Jurkat, Clone E6-1 (cell line): ENCODE data around the gene SBF2.
"Not testable (repeated sequence)": the region's sequence is repeated elsewhere in the genome, so short reads cannot be mapped to it uniquely, and the experiment has no call there.

Experiments
- DNase-seq: peaks from one replicate; pipeline ENCODE4 v3.0.0-alpha.2; 2011; ENCODE audit warnings: low read depth, low spot score
- H3K4me3 ChIP-seq: 2 replicates; pipeline ENCODE4 v1.5.1; 2011; ENCODE audit warnings: mild to moderate bottlenecking, low read length, control low read depth, moderate library complexity

SBF2 gene

DNA sequence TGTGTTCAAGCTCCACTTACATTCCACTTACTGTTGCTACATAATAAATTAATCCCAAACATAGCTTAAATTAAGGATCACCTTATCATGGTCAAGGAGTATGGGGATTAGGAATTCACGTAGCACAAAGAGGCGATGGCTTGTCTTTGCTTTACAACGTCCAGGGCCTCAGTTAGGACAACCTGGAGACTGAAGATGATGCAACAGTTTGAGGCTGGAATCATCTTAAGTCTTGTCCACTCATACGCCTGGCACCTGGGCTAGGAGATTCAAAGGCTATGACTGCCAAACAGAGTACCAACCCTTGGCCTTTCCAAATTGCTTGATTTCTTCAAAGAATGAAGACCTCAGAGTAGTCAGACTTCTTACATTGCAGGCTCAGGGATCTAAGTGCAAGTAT, 149.1 kb downstream of the SBF2 start:
- no peak overlapping the region for H3K4me3 ChIP-seq
- DNase-seq: no peak

DNA sequence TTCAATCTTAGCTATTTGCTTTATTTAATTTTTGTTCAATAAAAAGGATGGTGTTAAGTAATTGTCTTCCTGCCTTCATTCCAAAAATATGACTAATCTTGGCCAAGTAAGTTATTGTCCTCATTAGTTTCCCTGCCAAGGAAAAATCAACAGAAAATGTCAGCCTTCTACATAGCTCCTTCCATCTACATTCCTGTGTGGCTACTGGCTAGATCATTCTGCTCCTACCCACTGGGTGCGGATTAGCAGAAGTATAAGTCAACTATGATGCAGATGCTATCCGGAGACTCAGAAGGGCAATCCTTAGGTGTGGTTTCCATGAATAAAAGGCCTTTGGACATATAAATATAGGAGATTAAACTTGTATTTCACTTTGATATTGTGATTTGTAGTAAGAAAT, 154.4 kb downstream of the SBF2 start:
- no peak overlapping the region for H3K4me3 ChIP-seq
- no peak for DNase-seq

- H3K4me3 ChIP-seq: no peak overlapping the region
- DNase-seq: no peak
These were observed 154.9 kb downstream of the SBF2 start for GRCh38 chr11:10139143-10139542.

- DNase-seq: no peak
- H3K4me3 ChIP-seq: no peak overlapping the region
These were observed 159.0 kb downstream of the SBF2 start for GRCh38 chr11:10134975-10135481.

DNA sequence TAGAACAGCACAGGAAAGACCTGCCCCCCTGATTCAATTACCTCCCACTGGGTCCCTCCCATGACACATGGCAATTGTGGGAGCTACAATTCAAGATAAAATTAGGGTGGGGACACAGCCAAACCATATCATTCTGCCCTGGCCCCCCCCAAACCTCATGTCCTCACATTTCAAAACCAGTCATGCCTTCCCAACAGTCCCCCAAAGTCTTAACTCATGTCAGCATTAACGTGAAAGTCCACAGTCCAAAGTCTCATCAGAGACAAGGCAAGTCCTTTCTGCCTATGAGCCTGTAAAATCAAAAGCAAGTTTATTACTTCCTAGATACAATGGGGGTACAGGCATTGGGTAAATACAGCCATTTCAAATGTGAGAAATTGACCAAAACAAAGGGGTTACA, 159.8 kb downstream of the SBF2 start:
- DNase-seq: not testable (repeated sequence)

DNA sequence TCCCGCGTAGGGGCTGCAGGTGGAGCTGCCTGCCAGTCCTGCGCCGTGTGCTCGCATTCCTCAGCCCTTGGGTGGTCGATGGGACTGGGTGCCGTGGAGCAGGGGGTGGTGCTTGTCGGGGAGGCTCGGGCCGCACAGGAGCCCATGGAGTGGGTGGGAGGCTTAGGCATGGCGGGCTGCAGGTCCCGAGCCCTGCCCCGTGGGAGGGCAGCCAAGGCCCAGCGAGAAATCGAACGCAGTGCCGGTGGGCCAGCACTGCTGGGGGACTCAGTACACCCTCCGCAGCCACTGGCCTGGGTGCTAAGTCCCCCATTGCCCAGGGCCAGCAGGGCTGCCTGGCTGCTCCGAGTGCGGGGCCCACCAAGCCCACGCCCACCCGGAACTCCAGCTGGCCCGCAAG, 160.8 kb downstream of the SBF2 start:
- not testable (repeated sequence) for H3K4me3 ChIP-seq, DNase-seq

More for the DNA sequence above, 159.8 kb downstream of the SBF2 start:
- not testable (repeated sequence) for H3K4me3 ChIP-seq

DNA sequence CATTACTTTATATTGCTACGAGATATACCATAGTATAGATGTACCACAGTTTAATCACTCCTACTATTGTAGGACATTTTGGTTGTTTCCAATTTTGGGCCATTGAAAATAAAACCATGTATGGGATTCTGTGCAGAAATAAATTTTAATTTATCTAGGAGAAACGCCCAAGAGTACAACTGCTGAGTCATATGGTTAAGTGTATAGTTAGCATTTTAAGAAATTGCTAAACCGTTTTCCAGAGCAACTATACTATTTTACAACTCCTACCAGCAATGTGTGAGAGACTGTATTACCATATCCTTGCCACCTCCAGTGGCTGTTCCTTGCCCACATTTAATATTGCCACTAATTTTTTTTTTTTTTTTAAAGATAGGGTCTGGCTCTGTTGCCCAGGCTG, 163.1 kb downstream of the SBF2 start:
- no peak overlapping the region for H3K4me3 ChIP-seq
- DNase-seq: no peak

- not testable (repeated sequence) for DNase-seq, H3K4me3 ChIP-seq
These were observed 164.8 kb downstream of the SBF2 start for GRCh38 chr11:10129184-10129583.

DNA sequence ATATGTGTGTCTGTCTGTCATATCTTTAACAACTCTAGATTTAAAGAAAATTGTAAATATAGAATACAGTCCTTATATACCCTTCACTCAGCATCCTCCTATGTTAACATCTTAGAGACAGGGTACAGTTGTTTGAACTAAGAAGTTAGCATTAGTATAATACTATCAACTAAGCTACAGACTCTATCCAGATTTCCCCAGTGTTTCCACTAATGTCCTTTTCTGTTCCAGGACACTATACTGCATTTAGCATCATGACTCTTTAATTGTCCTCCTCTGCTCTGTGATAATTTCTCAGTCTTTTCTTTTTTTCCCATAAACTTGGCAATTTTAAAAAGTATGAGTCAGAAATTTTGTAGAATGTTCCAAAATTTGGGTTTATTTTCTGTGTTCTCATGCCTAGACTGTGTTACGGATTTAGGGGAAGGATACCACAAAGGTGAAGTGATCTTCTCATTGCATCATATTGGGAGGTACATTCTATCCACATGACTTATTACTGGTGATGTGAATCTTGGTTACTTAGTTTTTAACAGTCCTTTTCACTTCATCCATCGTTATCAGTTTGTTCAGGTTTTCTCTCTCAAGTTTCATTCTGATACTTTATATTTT, 168.4 kb downstream of the SBF2 start:
- no peak for DNase-seq

DNA sequence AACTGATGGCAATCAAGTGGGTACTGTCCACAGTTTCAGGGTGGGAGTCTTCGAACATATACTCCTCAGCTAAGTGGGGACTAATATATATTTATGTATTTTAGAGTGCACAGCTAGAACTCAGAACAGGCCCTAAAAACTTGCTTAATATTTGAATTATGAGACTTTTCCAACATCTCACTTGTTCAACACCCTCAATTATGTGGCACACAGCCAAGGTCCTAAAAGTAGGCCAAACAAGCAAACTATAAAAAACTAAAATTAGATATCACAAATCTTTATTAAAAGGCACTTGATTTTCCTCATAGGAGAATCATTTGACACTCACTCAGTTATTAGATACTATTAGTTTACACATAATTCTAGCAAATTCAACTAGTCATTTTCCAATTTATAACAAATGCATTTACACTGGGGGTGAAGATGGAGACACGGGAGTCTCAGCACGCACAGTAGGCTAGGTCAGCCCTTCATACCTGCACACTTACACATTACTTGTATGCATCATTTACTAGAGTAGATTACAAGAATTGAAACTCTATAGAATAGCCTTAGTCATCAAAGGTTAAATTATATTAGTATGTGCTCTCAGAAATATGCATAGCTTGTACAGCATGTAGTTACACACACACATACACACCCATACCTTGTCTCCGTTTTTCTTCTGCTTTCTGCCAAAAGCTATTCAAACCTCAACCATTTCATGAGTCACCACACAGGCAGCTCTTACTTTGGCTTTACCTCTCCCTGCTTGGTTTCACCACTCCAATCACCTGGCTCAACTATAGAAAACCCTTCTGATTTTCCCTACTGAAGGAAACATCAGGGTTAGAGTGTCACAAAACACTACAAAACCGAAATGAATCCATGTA, 171.5 kb downstream of the SBF2 start:
- DNase-seq: no peak
- H3K4me3 ChIP-seq: no peak overlapping the region

More for the DNA sequence above, 168.4 kb downstream of the SBF2 start:
- no peak overlapping the region for H3K4me3 ChIP-seq

DNA sequence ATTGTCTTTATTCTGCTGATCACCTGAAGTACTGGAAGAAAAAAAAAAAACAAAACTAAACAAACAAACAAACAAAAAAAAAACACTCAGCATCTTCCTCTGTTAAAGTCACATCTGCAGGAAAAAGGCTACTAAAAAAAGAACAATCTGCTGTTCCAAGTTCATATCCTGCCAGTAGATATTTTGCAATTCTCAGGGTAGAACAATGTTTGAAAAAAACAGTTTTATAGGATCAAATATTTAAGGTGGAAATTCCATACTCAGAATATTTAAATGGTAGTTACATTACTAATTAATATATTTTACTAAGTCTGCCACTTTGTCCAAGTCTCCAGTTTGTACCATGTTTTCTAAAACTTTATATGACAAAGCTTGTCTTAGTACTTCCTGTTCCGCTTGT, 175.2 kb downstream of the SBF2 start:
- H3K4me3 ChIP-seq: no peak overlapping the region
- no peak for DNase-seq

- no peak overlapping the region for H3K4me3 ChIP-seq
- DNase-seq: no peak
These were observed 176.2 kb downstream of the SBF2 start for GRCh38 chr11:10117709-10118351.

- H3K4me3 ChIP-seq: no peak overlapping the region
- DNase-seq: peak; percentile 15
These were observed 177.4 kb downstream of the SBF2 start for GRCh38 chr11:10116588-10116987.

- DNase-seq: no peak
- H3K4me3 ChIP-seq: no peak overlapping the region
These were observed 179.2 kb downstream of the SBF2 start for GRCh38 chr11:10114593-10115404.

GRCh38 chr11:10113852-10114251, 180.2 kb downstream of the SBF2 start:
- no peak for DNase-seq
- H3K4me3 ChIP-seq: no peak overlapping the region

DNA sequence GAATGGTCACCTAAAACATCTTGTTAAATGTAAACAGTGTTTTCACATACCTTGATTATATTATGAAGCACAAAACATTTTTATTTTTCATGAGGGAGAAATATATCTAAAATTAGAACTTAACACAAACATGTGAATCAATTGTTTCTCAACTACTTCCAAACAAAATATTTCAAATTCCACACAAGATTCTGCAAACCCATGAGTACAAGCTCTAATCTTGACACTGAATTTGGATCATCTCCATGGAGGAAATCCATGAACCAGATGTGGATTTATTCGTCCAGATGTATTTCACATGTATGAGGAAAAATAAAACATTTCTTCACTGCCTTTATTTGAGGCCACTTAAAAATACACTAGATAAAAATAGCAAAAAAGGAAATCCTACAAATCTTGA, 184.2 kb downstream of the SBF2 start:
- no peak overlapping the region for H3K4me3 ChIP-seq
- no peak for DNase-seq

GRCh38 chr11:10108915-10109680, 184.9 kb downstream of the SBF2 start:
- H3K4me3 ChIP-seq: no peak overlapping the region
- no peak for DNase-seq

GRCh38 chr11:10107497-10107896, 186.5 kb downstream of the SBF2 start:
- H3K4me3 ChIP-seq: no peak overlapping the region
- DNase-seq: no peak
